Activated CD8-positive, alpha-beta memory T cell treated with anti-CD3 and anti-CD28 coated beads, Interleukin-2, amount 50 U/mL, for 1 hour (primary cell): ENCODE data around the gene RGS1.

Experiments used
- DNase-seq: peaks from one replicate; pipeline ENCODE4 v3.0.0-alpha.2; 2020; ENCODE audit errors: extremely low read depth

Gene RGS1

DNA sequence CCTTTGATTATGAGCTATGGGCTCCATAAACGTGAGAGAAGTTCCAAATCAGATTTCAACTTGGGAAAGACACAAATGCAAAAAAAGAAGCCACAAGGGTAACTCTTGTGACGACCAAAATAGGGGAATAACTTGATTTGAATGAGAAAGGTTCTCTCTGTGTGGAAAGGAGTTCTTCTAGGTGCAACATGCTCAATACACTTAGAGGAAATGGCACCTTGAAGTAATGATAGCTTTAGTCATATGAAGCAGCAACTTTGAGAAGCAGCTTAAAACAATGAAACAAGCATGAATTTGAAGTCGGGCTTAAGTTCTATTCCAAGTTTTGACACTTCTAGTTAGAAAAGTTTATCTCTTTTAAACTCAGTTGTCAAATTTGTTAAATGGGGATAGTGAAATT lies 21.8 kb upstream of the RGS1 start:
- no peak for DNase-seq

DNA sequence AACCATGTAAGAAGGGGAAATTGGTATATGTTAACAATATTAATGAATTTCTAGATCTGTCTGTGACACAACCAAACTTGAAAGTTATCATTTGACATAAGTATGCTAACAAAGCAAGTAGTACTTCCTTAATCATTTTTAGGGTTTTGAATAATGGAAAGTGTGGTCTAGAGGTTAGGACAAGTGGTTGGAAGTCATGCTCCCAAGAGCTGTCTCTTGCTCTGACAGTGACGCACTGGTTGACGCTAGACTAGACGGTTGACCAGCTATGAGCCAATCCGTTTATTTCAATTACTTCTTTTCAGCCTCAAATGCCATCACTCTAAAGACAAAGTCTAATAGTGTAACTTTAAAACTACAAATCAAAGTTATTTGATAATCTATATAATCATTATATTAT lies 20.7 kb upstream of the RGS1 start:
- DNase-seq = no peak

DNA sequence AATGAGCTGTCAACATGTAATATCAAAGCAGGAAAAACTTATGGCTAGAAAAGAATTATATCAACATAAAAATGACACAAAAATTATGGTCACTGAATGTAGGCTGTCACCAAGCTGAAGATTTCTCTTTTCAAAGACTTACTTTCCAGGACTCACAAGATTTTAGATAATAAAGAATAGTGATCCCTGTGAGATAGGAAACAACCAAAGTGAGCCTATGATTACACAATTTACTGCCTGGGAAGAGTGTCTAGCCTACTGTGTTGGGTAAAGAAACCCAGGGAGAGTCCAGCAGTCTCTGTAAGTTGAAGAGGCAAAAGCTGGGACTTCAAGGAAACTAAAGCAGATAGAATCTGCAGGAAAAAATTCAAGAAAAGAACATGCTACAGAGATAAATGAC lies 20.2 kb upstream of the RGS1 start:
- DNase-seq = no peak

DNA sequence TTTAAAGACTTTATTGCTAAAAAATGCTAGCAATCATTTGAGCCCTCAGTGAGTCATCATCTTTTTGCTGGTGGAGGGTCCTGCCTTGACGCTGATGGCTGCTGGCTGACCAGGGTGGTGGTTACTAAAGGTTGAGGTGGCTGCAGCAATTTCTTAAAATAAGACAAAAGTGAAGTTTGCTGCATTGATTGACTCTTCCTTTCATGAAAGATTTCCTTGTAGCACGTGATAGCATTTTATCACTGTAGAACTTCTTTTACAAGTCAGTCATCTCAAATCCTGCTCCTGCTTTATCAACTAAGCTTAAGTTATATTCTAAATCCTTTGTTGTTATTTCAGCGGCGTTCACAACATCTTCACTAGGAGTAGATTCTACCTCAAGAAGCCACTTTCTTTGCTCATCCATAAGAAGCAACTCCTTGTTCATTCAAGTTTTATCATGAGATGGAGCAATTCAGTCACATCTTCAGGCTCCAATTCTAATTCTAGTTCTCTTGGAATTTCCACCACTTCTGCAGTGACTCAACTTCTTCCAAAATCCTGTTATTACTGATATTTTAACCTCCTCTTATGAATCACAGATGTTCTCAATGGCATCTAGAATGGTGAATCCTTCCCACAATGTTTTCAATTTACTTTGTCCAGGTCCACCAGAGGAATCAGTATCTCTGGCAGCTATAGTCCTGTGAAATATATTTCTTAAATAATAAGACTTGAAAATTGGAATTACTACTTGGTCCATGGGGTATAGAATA lies 17.6 kb upstream of the RGS1 start:
- DNase-seq = no peak

DNA sequence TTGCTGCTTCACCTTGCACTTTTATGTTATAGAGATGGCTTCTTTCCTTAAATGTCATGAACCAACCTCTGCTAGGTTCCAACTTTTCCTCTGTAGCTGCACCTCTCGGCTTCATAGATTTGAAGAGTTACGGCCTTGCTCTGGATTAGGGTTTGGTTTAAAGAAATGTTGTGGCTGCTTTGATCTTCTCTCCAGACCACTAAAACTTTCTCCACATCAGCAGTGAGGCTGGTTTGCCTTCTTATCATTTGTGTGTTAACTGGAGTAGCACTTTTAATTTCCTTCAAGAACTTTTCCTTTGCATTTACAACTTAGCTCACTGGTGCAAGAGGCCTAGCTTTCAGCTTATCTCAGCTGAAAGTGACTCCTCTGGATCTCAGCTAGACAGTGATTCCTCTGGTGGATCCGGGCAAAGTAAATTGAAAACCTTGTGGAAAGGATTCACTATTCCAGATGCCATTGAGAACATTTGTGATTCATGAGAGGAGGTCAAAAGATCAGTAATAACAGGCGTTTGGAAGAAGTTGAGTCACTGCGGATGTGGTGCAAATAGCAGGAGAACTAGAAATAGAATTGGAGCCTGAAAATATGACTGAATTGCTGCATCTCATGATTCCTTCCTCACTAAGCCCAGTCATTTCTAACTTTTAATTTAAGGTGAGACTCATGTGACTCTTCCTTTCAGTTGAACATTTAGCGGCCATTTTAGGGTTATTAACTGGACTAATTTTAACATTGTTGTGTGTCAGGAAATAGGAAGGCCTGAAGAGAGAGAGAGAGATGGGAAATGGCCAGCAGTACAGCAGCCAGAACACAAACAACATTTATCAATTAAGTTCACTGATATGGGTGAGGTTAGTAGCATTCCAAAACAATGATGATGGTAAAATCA lies 16.2 kb upstream of the RGS1 start:
- DNase-seq = no peak

DNA sequence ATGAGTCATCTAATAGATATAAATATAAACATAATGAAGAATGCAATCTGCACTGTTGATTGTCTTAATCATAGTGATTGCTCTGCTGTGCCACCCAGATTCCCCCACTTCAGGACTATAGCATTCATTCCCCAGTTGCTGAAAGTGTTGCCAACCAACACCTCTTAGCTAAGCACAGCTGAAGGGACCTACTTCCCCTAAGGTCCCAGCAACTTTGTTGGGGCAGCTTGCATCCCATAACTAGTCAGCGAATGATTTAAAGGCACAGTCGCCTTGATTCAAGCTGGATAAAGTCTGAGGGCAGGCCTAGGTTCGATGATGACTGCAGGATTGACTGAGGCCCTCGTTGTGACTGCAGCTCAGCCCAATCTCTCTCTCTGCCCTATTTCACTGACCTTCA lies 14.3 kb upstream of the RGS1 start:
- no peak for DNase-seq

DNA sequence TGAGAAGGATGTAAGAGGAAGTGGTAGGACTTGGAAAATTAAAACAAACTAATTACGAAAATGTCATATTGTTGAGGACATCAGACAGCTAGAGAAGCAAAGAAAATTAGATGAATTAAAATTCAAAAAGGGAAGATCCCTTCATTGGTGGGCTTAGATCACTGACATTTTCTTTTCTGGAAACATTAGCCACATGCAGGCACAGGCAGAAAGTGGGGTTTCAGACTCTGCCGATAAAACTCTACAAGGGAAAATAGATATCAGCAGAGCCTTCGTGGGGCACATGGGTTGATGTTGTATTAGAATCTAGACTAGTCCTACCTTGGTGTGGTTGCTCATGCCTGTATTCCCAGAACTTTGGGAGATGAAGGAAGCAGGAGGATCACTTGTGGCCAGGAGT lies 12.4 kb upstream of the RGS1 start:
- no peak for DNase-seq

DNA sequence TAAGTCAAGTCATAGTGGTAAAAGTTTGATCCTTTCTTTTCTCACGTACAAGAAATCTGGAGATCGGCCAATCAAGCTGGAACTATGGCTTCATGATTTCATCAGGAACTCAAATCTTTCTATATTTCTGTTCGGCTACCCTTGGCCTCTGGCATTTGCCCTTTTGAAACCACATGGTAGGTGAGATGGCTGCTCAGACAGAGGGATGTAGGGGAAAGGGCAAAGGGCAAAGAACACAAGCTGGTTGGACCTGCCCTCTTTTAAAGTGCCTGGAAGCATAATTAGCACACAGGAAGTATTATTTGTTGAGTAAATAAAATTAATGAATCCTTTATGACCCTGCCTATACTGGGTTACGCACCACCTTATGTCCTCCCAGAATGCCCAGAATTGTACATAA lies 11.5 kb upstream of the RGS1 start:
- DNase-seq = no peak

DNA sequence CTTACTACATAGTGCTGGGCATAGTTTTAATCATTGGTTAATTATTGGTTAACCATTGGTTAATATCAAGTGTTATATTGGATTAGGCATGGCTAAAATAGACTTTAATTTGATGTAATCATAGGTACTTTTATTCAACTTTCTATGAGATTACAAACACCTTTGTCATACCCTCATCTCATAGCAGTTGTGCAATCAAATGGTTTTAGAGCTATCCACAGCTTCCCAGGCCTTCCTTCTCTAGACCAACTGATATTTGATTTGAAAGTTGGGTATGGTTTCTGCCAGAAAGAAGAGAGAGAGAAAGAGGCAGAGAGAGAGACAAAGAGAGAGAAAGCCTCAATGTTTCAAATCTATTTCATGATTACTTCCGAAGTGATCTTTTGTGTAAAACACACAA lies 9.6 kb upstream of the RGS1 start:
- DNase-seq = no peak

DNA sequence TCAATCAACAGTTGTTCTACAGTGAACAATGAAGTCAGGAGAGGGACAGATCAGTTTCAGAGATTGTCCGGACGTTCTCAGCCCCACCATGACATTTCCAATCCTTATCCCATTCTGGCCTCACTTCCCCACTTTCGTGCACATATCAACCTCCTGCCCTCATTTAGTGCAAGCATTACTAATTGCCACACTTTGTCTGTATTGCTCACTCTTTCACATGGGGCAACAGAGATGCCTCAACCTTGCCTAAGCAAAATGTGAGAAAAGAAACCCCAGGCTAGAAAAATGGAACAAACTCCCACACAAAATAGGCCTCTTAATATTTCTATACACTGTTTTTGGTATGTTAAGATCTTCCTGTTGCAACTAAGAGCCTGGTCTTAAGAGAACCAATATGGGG lies 8.9 kb upstream of the RGS1 start:
- DNase-seq = no peak

DNA sequence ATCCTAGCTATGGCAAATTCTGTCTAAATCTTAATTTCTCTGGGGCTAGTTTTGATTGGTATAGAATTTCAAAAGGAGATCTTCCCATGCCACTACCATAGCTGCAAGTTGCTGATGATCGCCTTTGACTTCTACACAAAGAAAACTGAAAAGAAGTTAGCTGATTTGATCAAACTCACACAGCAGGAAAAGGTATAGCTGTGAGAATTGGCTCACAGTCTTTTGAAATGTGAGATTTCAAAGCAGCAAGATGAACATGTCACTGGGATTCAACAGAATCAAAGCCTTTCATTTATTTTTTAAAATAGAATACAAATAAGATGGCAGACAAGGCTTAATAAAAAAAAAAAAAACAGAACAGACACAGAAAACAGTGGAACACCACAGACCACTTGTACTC lies 7.5 kb upstream of the RGS1 start:
- no peak for DNase-seq

DNA sequence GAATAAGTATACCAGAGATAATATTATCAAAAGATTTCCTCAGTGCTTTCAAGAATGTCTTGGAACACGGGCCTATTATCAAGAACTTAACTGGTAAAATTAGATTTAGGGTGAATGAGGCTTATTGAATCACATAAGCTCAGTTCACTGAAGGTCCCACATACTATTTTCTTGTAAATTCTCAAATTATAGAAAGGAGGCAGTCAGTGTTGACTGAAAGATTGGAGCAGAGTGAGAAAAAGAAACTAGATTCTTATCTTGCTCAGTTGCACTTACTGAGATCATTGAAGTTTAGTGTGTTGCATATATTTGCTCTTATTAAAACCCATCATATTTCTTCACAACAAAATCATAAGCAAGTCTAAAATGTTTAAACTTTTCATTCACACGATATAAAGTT lies 3.9 kb upstream of the RGS1 start:
- no peak for DNase-seq

DNA sequence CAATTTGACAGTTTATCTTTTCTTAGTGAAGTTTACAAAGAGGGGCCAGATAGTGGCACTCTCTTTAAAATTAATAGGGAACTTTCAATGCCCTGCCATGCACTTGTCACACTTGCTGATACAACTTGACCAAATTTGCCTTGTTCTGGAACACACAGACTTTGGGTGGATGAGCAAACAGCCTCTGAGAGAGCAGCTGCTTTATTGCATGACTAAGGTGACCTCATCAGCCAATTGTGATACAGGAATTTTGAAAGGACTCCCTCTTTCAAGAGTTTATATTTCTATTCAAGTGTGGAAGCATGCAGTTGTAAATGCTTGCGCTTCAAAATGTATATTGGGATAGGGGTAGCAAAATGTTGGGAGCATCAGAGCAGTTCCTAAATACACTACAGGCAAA lies 2.1 kb upstream of the RGS1 start:
- no peak for DNase-seq

DNA sequence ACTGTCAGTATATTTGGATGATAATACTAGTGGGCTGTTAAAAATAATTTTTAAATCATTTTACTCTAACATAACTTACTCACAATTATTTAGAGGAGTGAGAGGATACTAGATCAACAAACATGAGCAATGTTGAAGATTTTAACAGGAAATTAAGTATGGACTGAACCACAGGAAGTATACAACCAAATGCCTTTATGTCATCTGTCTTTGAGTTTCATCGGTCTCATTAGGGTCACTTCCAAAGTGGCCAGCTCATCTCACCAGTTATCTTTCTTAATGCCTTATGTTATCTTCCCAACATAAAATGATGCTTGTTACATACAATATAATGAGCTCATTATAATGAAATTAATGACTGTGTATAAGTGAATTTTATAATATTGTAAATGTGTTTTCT lies 1.5 kb upstream of the RGS1 start:
- no peak for DNase-seq

DNA sequence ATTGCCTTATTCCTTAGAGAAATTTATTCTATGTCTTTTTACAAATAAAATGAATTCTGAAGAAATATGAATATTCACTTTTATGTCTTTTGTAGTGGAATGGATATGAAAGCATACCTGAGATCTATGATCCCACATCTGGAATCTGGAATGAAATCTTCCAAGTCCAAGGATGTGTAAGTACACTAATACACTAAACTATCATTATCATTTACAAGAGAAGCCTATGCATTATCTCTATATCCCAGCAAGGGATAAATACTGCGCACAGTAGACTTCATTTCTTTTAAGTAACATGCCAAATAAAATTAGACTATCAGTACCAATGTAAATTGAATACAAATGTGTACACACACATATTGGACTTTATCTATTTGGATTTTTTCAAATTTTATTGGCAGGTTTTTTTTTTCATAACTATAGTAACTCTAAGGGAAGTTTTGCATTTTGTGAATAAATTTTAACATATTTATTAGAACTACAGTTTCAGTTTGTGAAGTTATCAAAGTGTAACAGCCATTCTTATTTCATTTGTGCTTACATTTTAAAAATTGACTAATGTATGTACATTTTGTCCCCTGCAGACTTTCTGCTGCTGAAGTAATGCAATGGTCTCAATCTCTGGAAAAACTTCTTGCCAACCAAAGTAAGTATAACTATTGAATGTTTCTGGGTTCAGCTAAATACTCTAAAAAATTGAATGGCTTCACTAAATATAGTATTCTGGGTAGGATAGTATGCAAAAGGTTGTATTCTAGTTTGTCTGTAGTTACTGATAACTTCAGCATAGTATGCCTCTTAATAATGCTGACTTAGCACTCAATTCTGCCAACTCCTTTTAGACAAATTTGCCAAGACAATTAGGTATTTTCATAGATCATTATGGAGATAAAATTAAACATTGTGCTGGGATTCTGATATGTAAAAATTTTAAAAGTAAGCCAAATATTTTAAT lies 894 bp downstream of the RGS1 start:
- no peak for DNase-seq

DNA sequence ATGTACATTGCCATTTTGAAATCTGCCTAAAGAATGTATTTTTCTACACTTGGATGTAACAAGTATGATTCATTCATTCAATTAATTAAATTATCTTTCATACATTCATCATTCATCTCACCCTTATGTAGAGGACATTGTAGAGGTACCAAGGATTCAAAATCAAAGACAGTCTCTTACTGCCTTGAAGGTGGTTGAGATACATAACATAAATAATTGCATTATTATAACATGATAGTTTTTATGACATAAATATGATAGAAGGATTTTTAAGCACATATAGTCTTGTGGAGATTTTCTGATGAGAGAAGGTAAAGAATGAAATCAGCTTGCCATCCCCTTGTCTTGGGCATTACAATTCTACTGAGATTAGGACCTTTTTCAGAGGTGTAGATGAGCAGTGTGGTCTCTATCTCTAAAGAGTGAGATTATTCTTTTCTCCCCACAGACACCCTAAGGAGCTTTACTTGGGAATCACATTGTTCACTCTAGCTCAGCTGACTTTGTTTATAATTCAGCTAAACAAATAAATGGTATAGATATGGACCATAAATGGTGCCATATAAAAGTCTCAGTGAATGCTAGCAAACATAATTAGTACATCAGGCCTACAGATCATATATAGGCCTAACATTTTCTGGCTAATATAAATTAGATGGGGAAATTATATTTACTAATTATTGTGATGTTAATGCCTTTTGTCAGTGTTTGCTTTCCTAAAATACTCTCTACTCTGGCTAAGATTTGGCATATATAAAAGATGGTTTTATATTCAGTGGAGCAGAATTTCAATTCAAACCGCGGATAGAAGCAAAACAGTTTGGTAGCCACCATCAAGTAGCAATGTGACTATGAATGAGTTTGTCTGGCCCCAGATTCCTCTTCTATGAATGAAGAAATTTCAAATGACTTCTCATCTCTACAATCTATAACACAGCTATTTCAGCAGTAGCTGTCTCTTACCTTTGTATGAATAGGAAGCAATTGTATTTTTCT lies 1.9 kb downstream of the RGS1 start:
- no peak for DNase-seq

DNA sequence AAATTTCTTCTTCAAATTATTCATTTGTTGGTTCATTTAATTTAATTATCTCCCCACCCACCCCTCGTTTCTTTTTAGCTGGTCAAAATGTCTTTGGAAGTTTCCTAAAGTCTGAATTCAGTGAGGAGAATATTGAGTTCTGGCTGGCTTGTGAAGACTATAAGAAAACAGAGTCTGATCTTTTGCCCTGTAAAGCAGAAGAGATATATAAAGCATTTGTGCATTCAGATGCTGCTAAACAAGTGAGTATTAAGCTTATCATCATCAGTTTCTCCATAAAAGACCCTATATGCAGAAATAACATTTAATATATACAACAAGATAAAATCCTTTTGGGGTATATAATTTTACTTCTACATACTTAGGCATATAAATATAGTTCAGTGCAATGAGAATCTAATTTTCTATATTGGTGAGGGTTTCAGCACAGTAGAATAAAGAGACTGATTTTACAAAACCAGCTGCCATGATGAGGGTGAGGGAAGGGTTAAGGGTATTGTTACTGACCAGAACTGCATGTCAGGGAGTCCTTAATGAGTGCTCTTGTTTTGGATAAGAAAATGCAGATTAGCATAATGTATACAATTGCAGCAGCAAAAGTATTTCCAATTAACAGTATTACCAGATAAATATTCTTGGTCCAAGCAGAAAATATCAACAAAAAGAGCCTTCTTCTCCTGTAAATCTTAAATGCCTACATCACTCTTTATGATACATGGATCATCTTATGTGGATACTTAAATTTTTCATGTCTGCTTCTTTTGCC lies 2.8 kb downstream of the RGS1 start:
- no peak for DNase-seq

DNA sequence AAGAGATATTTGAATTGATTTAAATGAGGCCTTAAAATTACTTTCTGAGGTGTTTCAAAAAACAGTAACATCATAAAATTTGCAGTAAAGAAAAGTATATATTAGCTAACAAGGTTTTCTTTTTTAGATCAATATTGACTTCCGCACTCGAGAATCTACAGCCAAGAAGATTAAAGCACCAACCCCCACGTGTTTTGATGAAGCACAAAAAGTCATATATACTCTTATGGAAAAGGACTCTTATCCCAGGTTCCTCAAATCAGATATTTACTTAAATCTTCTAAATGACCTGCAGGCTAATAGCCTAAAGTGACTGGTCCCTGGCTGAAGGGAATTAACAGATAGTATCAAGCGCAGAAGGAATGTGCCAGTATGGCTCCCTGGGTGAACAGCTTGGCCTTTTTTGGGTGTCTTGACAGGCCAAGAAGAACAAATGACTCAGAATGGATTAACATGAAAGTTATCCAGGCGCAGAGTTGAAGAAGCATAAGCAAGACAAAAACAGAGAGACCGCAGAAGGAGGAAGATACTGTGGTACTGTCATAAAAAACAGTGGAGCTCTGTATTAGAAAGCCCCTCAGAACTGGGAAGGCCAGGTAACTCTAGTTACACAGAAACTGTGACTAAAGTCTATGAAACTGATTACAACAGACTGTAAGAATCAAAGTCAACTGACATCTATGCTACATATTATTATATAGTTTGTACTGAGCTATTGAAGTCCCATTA lies 3.6 kb downstream of the RGS1 start:
- no peak for DNase-seq

DNA sequence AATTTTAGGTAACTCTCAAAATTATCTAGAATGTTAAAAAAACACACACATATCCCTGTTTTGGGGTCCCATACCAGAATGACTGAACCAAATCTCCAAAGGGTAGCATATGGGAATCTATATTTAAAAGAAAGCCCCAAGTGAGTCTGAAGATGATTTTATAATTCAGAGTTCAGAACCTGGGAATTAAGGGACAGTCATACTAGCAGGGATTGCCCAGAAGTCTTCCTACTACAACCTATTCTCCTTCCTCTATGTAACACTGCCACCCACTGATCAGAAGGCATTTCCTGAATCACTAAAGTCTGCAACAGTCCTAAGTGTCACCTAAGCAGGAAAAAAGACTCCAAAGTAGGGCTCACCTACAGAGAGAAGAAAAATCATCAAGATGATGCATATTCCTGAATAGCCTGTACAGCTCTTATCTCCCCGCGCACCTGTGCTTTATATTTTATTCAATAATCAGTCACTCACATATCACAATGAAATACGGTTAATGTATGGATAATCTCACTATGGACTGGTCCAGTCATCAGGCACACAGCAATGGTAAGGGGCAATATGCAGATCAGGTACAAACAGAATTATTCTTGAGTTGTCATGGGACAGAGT lies 4.9 kb downstream of the RGS1 start:
- no peak for DNase-seq
